Measurements from ENCODE around the gene TMTC2. TPM values are rescaled to one million over a fixed set of nuclear protein-coding genes. Genes with fewer than 3 reads are reported as not detected.

Gene TMTC2
- total and polyA plus RNA-seq, 10 of the 15 experiments (the other 5 are each of a cell fraction or from before 2014, with no cell fraction given): 0.14 to 9.7 (median 1.2) TPM

DNA sequence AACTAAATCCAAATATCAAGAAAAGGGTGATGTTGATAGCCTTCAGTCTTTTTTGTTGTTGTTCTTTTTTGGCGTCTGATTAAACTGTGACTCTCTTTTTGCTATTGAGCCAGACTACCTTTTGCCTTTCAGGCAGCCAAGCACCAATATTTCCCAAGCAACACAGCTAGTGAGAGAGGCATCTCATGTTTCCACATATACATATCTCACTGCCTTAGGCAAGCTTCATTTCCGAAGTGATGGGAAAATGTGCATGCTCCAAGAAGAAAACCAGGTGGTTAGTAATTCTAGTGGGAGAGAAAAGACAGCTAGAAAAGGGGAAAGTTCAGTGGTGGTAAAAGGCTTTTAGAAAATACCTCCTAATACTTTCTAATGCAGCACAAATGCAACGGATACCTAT, 277.7 kb downstream of the TMTC2 start:
- ATAC-seq: no peak
- H3K9me3 ChIP-seq (replicated peaks; ENCODE audit: control insufficient read depth, insufficient read depth, low read length): no peaks in the 10 kb centered on the region
- no peak overlapping the region for H3K27ac ChIP-seq (ENCODE audit: control insufficient read depth, insufficient read depth)
- H3K36me3 ChIP-seq (ENCODE audit: control insufficient read depth in 2 of 2, insufficient read depth in 2 of 2, low read length in 1 of 2): no peaks in the 10 kb centered on the region
- ChIA-PET CTCF (interaction anchor here (0.9 kb wide), 1 partner anchor 56 kb away, joined by 3 read pairs; no protein-coding TSS in a partner anchor), SMC1A (ENCODE audit: uncharacterized antibody, unreplicated experiment) (interaction anchor here (0.6 to 0.8 kb wide), 2 partner anchors 21 to 509 kb away, joined by 3 to 4 read pairs; no protein-coding TSS in a partner anchor), POLR2A (no interaction called here), RAD21 (ENCODE audit: unreplicated experiment) (interaction anchor here (1.2 kb wide), 1 partner anchor 279 kb away, joined by 3 read pairs; no protein-coding TSS in a partner anchor)
- no peak overlapping the region for H2AFZ ChIP-seq (ENCODE audit: control insufficient read depth, low read depth, low read length)
- H3K27me3 ChIP-seq (replicated peaks in 1 of 2; ENCODE audit: control insufficient read depth in 2 of 2, insufficient read depth in 2 of 2, low read length in 1 of 2): no peaks in the 10 kb centered on the region
- intact Hi-C loops (cut with micrococcal nuclease; ENCODE audit: unreplicated experiment): no loop called here
- TF ChIP-seq JUND (IDR thresholded peaks at IDR 0.05; ENCODE audit: low read depth, low read length) (no peak), KLF5 (IDR thresholded peaks at IDR 0.05; ENCODE audit: partially characterized antibody) (no peak), SIX5 (IDR thresholded peaks at IDR 0.05; ENCODE audit: low read depth, low read length, severe bottlenecking) (no peak), TBL1XR1 (IDR thresholded peaks at IDR 0.05; ENCODE audit: low read depth, low read length) (no peak), IRF4 (IDR thresholded peaks at IDR 0.05; ENCODE audit: low read depth, low read length) (no peak), ZNF217 (IDR thresholded peaks at IDR 0.05) (no peak), NFYA (IDR thresholded peaks at IDR 0.05; ENCODE audit: borderline replicate concordance, low read depth, low read length) (no peak), FOXM1 (IDR thresholded peaks at IDR 0.05; ENCODE audit: low read depth, low read length) (no peak)
- no peak overlapping the region for H3K4me3 ChIP-seq
- WGBS (ENCODE audit: insufficient coverage, insufficient replicate concordance, low lambda C conversion rate, missing lambda C conversion rate): 78% methylated on average over 3 of the region's 3 CpGs
- FAIRE-seq: no peak
- no peak overlapping the region for H3K4me2 ChIP-seq (ENCODE audit: control insufficient read depth, insufficient read depth)
- in situ Hi-C loops (cut with MboI): no loop called here
- no peaks in the 10 kb centered on the region for H3K4me1 ChIP-seq (ENCODE audit: control insufficient read depth, insufficient read depth, low read length)
- BruUV-seq (replicated peaks): no TSS peak
- H4K20me1 ChIP-seq (ENCODE audit: control insufficient read depth, insufficient read depth): no peaks in the 10 kb centered on the region
- no peaks in the 10 kb centered on the region for H3K79me2 ChIP-seq (ENCODE audit: control insufficient read depth, insufficient read depth, low read length)
- no peak for DNase-seq (ENCODE audit: low read depth, low spot score)
- H3K9ac ChIP-seq (ENCODE audit: control insufficient read depth, insufficient read depth, low read length): no peak overlapping the region

DNA sequence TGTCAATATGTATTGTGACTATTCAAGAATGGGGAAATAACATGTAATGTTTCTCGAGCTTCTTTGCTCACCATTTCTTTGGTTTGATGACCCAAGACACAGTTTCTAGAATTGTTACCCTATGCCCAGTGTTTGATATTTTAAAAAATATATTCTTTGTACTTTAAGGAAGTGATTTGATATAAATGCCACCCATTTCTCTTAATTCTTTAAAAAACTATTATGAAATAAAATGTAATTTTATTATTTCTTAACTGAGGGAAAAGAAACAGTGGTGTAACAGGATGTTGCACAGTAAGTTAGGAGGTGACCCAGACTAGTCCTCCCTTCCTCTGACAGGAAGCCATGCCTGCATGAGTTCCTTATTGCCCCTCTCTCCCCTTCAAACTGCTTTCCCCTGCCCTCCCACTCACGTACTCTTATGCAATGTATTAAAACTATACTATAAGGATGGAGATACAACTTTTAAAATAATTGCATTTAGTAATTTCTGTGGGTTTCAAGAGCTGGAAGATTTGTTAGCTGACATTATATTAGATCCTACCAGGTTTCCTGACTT, 279.4 kb downstream of the TMTC2 start:
- H3K4me2 ChIP-seq (ENCODE audit: control insufficient read depth, insufficient read depth): no peak overlapping the region
- no TSS peak for BruUV-seq (replicated peaks)
- no peaks in the 10 kb centered on the region for H3K4me1 ChIP-seq (ENCODE audit: control insufficient read depth, insufficient read depth, low read length)
- ChIA-PET SMC1A (ENCODE audit: uncharacterized antibody, unreplicated experiment) (interaction anchor here (0.8 to 1.0 kb wide), 2 partner anchors 17 to 23 kb away, joined by 3 read pairs; no protein-coding TSS in a partner anchor), POLR2A (interaction anchor here (0.6 kb wide), 2 partner anchors 19 to 62 kb away, joined by 3 to 4 read pairs; no protein-coding TSS in a partner anchor), CTCF (interaction anchor here (0.6 kb wide), 1 partner anchor 262 kb away, joined by 3 read pairs; no protein-coding TSS in a partner anchor), RAD21 (ENCODE audit: unreplicated experiment) (no interaction called here)
- no peaks in the 10 kb centered on the region for H3K79me2 ChIP-seq (ENCODE audit: control insufficient read depth, insufficient read depth, low read length)
- H3K9ac ChIP-seq (ENCODE audit: control insufficient read depth, insufficient read depth, low read length): no peak overlapping the region
- no peak for DNase-seq (ENCODE audit: low read depth, low spot score)
- H3K4me3 ChIP-seq: no peak overlapping the region
- 83% methylated on average over 2 of the region's 2 CpGs for WGBS (ENCODE audit: insufficient coverage, insufficient replicate concordance, low lambda C conversion rate, missing lambda C conversion rate)
- no peak overlapping the region for H2AFZ ChIP-seq (ENCODE audit: control insufficient read depth, low read depth, low read length)
- no peak for ATAC-seq
- no peaks in the 10 kb centered on the region for H3K36me3 ChIP-seq (ENCODE audit: control insufficient read depth in 2 of 2, insufficient read depth in 2 of 2, low read length in 1 of 2)
- H4K20me1 ChIP-seq (ENCODE audit: control insufficient read depth, insufficient read depth): no peaks in the 10 kb centered on the region
- no peaks in the 10 kb centered on the region for H3K27me3 ChIP-seq (replicated peaks in 1 of 2; ENCODE audit: control insufficient read depth in 2 of 2, insufficient read depth in 2 of 2, low read length in 1 of 2)
- no peak overlapping the region for H3K27ac ChIP-seq (ENCODE audit: control insufficient read depth, insufficient read depth)
- no peaks in the 10 kb centered on the region for H3K9me3 ChIP-seq (replicated peaks; ENCODE audit: control insufficient read depth, insufficient read depth, low read length)
- no peak for FAIRE-seq
- in situ Hi-C loops (cut with MboI): no loop called here
- intact Hi-C loops (cut with micrococcal nuclease; ENCODE audit: unreplicated experiment): no loop called here
- no peak for TF ChIP-seq SMC3 (IDR thresholded peaks at IDR 0.05; ENCODE audit: borderline replicate concordance, low read length)
- TF ChIP-seq IKZF2 (IDR thresholded peaks at IDR 0.05): no peak
- TF ChIP-seq MXI1 (IDR thresholded peaks at IDR 0.05; ENCODE audit: low read depth, low read length): no peak
- no peak for TF ChIP-seq SMAD1 (IDR thresholded peaks at IDR 0.05; ENCODE audit: low read depth, partially characterized antibody)
- no peak for TF ChIP-seq CEBPB (IDR thresholded peaks at IDR 0.05; ENCODE audit: borderline replicate concordance in 1 of 2, low read depth in 2 of 2, low read length in 2 of 2)
- TF ChIP-seq GABPA (IDR thresholded peaks at IDR 0.05; ENCODE audit: low read depth): no peak
- TF ChIP-seq POLR2AphosphoS2 (IDR thresholded peaks at IDR 0.05; ENCODE audit: low read depth, low read length): no peak
- no peak for TF ChIP-seq PAX8 (IDR thresholded peaks at IDR 0.05)
- no peak for TF ChIP-seq JUNB (IDR thresholded peaks at IDR 0.05)
- TF ChIP-seq SREBF2 (IDR thresholded peaks at IDR 0.05; ENCODE audit: low read length): no peak
- TF ChIP-seq, protein P1, sequence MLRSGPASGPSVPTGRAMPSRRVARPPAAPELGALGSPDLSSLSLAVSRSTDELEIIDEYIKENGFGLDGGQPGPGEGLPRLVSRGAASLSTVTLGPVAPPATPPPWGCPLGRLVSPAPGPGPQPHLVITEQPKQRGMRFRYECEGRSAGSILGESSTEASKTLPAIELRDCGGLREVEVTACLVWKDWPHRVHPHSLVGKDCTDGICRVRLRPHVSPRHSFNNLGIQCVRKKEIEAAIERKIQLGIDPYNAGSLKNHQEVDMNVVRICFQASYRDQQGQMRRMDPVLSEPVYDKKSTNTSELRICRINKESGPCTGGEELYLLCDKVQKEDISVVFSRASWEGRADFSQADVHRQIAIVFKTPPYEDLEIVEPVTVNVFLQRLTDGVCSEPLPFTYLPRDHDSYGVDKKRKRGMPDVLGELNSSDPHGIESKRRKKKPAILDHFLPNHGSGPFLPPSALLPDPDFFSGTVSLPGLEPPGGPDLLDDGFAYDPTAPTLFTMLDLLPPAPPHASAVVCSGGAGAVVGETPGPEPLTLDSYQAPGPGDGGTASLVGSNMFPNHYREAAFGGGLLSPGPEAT (IDR thresholded peaks at IDR 0.05; ENCODE audit: low read depth): no peak

Data from GM12878 (cell line).